Kidney (tissue), 14 donors: ENCODE data around the gene C9orf78. TPM values are rescaled to one million over a fixed set of nuclear protein-coding genes. Genes with fewer than 3 reads are reported as not detected.

ENCODE experiments used
- DNase-seq, 5 donors: peaks; one replicate each; pipeline ENCODE4 v3.0.0-alpha.2; 2013 to 2020
- FAIRE-seq: peaks from 2 replicates; lab custom pipeline; 2012; peaks lifted over from hg19 to GRCh38; lab: Jason Lieb, UNC
- H3K27ac ChIP-seq, 2 donors: one replicate each; pipeline ENCODE4 v1.7.0; 2013; ENCODE audit warnings: low read depth in 2 of 2, low read length in 2 of 2, inconsistent platforms in 1 of 2
- H3K27me3 ChIP-seq: one replicate; pipeline ENCODE4 v1.7.1; 2013; ENCODE audit warnings: low read length, inconsistent platforms; ENCODE audit not compliant: control insufficient read depth, insufficient read depth
- H3K36me3 ChIP-seq, 3 donors: one replicate each; pipeline versions ENCODE4 v1.7.0 to v1.7.1; 2013; ENCODE audit warnings: low read length in 3 of 3, control low read depth in 1 of 3, inconsistent platforms in 1 of 3; ENCODE audit not compliant: insufficient read depth in 3 of 3, control insufficient read depth in 2 of 3
- H3K4me1 ChIP-seq, 3 donors: one replicate each; pipeline versions ENCODE4 v1.7.0 to v1.7.1; 2013; ENCODE audit warnings: low read length in 3 of 3, inconsistent platforms in 1 of 3, low read depth in 1 of 3; ENCODE audit not compliant: control insufficient read depth in 2 of 3, insufficient read depth in 2 of 3
- H3K4me3 ChIP-seq, 3 donors: one replicate each; pipeline versions ENCODE4 v1.7.0 to v1.8.1; 2013; ENCODE audit warnings: low read length in 3 of 3, control low read depth in 1 of 3, inconsistent platforms in 1 of 3
- H3K9ac ChIP-seq, 3 donors: one replicate each; pipeline versions ENCODE4 v1.7.0 to v1.7.1; 2013; ENCODE audit warnings: low read length in 3 of 3, control low read depth in 1 of 3, inconsistent platforms in 1 of 3
- H3K9me3 ChIP-seq, 3 donors: one replicate each; pipeline versions ENCODE4 v1.7.0 to v1.7.1; 2013; ENCODE audit warnings: low read length in 3 of 3, control low read depth in 1 of 3, inconsistent platforms in 1 of 3; ENCODE audit not compliant: control insufficient read depth in 2 of 3, insufficient read depth in 1 of 3
- intact Hi-C: fragments of 100-400 bp; cut with DNase I; formaldehyde crosslinking; loops from one replicate; pipeline ENCODE4 v1.11.1; 2022
- polyA plus RNA-seq: library from polyadenylated mRNA; stranded (reverse); fragments of 350-450 nt; fragmentation: Illumina TruSeq; extraction: RNeasy Lipid Tissue Mini Kit (QIAGEN cat#74804); gene quantifications from one replicate; pipeline ENCODE4 v1.2.3, GENCODE V29; 2014; ENCODE audit warnings: low read depth, low replicate concordance; ENCODE audit not compliant: insufficient read depth
- total RNA-seq: library from RNA; stranded (reverse); fragmentation: NEBNext Ultra II Directional; extraction: Animal tissue kit (Norgen Biotek cat#: 25700); gene quantifications from one replicate; pipeline ENCODE4 v1.2.1, GENCODE V29; 2021
- TF ChIP-seq, protein P1 (sequence below): IDR thresholded peaks from 3 replicates; pipeline ENCODE4 v1.5.1; 2012; ENCODE audit warnings: mild to moderate bottlenecking, moderate library complexity, borderline replicate concordance; ENCODE audit not compliant: insufficient read depth; ENCODE audit errors: extremely low read depth
- donor health status: control.
- donor health status: control.
- donor health status: control.
- donor health status: control.
- donor health status: control.
- donor health status: DM: yes; HTN: yes; CAD: no.
- donor health status: Normal renal cell carcinoma (clear cell type).

The C9orf78 gene
- total and polyA plus RNA-seq, 2 donors from 2014 or later: 39.7 to 62.1 TPM

GRCh38 chr9:129803676-129804060 lies 31.4 kb downstream of the C9orf78 start:
- H3K4me1 ChIP-seq: peaks cover 0 to 7% (median 6%) of the 10 kb centered on the region in 3 donors
- no peaks in the 10 kb centered on the region for H3K27me3 ChIP-seq
- peak overlapping the region in 2 of 3 donors; percentile 73 to 92 for H3K9ac ChIP-seq
- H3K4me3 ChIP-seq: peak overlapping the region; percentile 1 to 81 (median 64)
- DNase-seq: peak in 1 of 5 donors; percentile 29
- no peaks in the 10 kb centered on the region for H3K9me3 ChIP-seq
- no peak overlapping the region for H3K27ac ChIP-seq
- TF ChIP-seq, protein P1, sequence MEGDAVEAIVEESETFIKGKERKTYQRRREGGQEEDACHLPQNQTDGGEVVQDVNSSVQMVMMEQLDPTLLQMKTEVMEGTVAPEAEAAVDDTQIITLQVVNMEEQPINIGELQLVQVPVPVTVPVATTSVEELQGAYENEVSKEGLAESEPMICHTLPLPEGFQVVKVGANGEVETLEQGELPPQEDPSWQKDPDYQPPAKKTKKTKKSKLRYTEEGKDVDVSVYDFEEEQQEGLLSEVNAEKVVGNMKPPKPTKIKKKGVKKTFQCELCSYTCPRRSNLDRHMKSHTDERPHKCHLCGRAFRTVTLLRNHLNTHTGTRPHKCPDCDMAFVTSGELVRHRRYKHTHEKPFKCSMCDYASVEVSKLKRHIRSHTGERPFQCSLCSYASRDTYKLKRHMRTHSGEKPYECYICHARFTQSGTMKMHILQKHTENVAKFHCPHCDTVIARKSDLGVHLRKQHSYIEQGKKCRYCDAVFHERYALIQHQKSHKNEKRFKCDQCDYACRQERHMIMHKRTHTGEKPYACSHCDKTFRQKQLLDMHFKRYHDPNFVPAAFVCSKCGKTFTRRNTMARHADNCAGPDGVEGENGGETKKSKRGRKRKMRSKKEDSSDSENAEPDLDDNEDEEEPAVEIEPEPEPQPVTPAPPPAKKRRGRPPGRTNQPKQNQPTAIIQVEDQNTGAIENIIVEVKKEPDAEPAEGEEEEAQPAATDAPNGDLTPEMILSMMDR: no peak
- no peak for FAIRE-seq
- H3K36me3 ChIP-seq: peaks cover 3 to 6% (median 3%) of the 10 kb centered on the region in 3 donors
- intact Hi-C loops: no loop called here

DNA sequence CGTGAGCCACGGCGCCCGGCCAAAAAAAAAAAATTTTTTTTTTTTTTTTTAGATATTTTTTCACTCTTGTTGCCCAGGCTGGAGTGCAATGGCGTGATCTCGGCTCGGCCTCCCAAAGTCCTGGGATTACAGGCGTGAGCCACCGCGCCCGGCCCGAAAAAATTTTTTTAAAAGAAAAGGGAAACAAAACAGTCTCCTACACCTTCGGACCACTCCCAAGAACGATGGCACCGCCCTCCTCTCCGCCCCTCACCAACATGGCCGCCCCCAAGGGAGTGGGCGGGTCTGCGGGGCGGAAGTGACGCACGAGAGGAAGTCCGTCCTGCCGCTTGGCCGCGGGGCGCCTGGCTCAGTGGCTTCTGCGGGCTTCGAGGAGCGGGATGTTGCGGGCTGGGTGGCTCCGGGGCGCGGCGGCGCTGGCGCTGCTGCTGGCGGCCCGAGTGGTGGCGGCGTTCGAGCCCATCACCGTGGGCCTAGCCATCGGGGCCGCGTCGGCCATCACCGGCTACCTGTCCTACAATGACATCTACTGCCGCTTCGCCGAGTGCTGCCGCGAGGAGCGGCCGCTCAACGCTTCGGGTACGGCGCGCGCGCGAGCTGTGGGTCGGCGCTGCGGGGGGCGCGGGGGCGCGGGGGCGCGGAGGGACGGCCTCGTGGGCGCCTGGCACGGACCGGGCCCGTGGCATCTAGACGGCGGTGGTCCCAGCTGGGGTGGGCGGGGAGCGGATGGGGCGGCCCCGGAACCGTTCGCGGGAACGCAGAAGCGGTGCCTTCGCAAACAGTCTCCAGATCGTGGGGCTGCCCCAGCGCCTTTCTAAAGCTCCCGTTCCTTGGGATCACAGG lies 32.0 kb downstream of the C9orf78 start, which contains the start of gene TOR1B:
Gene TOR1B, plus strand, starts transcription at position 352 of the 843 bp plus-strand sequence. Its CDS starts 29 bp downstream, at position 381.
- Histone ChIP-seq H3K4me1 (peaks cover 0 to 7% (median 6%) of the 10 kb centered on the region in 3 donors), H3K4me3 (peak within 1 kb of the TSS; percentile 64 to 81 (median 68)), H3K9ac (peak within 1 kb of the TSS in 2 of 3 donors; percentile 73 to 92), H3K9me3 (no peaks in the 10 kb centered on the region), H3K27me3 (no peaks in the 10 kb centered on the region), H3K27ac (peak within 1 kb of the TSS; percentile 78 to 87), H3K36me3 (peaks cover 3 to 6% (median 3%) of the 10 kb centered on the region in 3 donors)
- DNase-seq (peak; percentile 96 to 98 (median 97)), FAIRE-seq (no peak)
- TF ChIP-seq, protein P1: no peak
- intact Hi-C loops: no loop called here

DNA sequence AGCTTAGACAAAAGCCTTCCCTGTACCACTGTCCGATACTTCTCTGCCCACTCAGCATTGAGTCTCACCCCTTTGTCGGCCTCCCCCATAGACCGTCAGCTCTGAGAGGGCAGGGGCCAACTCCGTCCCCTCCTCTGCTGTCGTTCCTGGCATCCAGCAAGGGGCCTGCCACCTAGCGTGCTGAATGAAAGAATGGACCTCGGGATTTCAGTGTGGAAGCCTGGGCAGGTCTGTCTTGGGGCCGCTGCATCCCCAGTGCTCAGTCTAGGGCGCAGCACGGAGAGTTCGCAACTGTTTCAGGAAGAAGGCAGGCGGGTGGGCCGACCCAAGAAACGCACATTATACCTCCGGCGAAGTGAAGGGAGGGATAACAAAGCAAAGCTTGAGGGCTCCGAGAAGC lies 33.6 kb downstream of the C9orf78 start:
- Histone ChIP-seq H3K4me3 (no peak overlapping the region), H3K9ac (no peak overlapping the region), H3K27ac (no peak overlapping the region), H3K36me3 (no peaks in the 10 kb centered on the region), H3K4me1 (peaks cover 0 to 7% (median 6%) of the 10 kb centered on the region in 3 donors), H3K27me3 (no peaks in the 10 kb centered on the region), H3K9me3 (no peaks in the 10 kb centered on the region)
- intact Hi-C loops: no loop called here
- FAIRE-seq (no peak), DNase-seq (no peak)
- TF ChIP-seq, protein P1: no peak
